Stomach (tissue), 4 donors: ENCODE data around the gene SIRT2.

ENCODE experiments used
- EP300 ChIP-seq: sonication (generic); formaldehyde crosslinking; IDR thresholded peaks from one replicate; pipeline ENCODE4 v1.6.1; 2017; ENCODE audit warnings: antibody characterized with exemption
- POLR2A ChIP-seq, 4 donors: fragments of 450-650 bp; IDR thresholded peaks; one replicate each; pipeline ENCODE4 v1.6.1; 2016; ENCODE audit warnings: antibody characterized with exemption in 4 of 4, control low read depth in 2 of 4, mild to moderate bottlenecking in 1 of 4, moderate library complexity in 1 of 4
- POLR2AphosphoS5 ChIP-seq, 3 donors: sonication (generic); formaldehyde crosslinking; IDR thresholded peaks; one replicate each; pipeline ENCODE4 v1.6.1; 2016; ENCODE audit warnings: antibody characterized with exemption in 3 of 3
- TF ChIP-seq, protein P1 (sequence below), 7 experiments: fragments of 450-650 bp in 4 of 7; fragments of 200-600 bp in 3 of 7; sonication (generic) in 3 of 7; IDR thresholded peaks; one replicate each; pipeline ENCODE4 v1.5.1; 2016 to 2019; ENCODE audit warnings: antibody characterized with exemption in 7 of 7, control low read depth in 2 of 7, mild to moderate bottlenecking in 1 of 7

DNA sequence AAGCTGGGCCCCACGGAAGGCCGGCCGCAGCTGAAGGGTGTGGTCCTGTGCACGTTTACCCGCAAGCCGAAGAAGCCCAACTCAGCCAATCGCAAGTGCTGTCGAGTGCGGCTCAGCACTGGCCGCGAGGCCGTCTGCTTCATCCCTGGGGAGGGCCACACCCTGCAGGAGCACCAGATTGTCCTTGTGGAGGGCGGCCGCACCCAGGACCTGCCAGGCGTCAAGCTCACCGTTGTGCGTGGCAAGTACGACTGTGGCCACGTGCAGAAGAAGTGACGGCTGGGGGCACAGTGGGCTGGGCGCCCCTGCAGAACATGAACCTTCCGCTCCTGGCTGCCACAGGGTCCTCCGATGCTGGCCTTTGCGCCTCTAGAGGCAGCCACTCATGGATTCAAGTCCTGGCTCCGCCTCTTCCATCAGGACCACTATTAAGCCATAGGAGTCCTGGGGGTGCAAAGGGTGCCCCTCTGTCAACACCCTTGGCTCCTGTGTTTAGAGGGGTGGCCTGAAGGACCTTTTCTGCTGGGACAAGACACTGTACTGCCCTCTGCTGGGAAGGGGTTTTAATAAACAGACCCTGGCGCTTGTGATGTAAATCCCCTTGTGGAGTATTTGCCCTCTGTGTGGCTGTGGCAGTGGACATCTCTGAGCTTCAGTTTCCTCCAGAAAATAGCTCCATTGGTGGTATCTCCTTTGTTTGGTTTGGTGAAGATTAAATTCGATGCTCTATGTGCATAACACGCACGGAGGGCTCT, 33.2 kb upstream of the SIRT2 start:
- TF ChIP-seq, protein P1, sequence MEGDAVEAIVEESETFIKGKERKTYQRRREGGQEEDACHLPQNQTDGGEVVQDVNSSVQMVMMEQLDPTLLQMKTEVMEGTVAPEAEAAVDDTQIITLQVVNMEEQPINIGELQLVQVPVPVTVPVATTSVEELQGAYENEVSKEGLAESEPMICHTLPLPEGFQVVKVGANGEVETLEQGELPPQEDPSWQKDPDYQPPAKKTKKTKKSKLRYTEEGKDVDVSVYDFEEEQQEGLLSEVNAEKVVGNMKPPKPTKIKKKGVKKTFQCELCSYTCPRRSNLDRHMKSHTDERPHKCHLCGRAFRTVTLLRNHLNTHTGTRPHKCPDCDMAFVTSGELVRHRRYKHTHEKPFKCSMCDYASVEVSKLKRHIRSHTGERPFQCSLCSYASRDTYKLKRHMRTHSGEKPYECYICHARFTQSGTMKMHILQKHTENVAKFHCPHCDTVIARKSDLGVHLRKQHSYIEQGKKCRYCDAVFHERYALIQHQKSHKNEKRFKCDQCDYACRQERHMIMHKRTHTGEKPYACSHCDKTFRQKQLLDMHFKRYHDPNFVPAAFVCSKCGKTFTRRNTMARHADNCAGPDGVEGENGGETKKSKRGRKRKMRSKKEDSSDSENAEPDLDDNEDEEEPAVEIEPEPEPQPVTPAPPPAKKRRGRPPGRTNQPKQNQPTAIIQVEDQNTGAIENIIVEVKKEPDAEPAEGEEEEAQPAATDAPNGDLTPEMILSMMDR (IDR thresholded peaks at IDR 0.05) = peak in 1 of 7 experiments; percentile 9
- TF ChIP-seq POLR2AphosphoS5 (IDR thresholded peaks at IDR 0.05) (no peak), POLR2A (IDR thresholded peaks at IDR 0.05) (no peak), EP300 (no peak)
